Liver (tissue), 9 donors: ENCODE results near the gene PIGH. TPM values are rescaled to one million over a fixed set of nuclear protein-coding genes. Genes with fewer than 3 reads are reported as not detected.
"Not testable (repeated sequence)": the region's sequence is repeated elsewhere in the genome, so short reads cannot be mapped to it uniquely, and the experiment has no call there.

Source experiments
- DNase-seq: peaks from one replicate; pipeline ENCODE4 v3.0.0-alpha.2; 2017; ENCODE audit warnings: low spot score
- H3K27ac ChIP-seq, 2 donors: one replicate each; pipeline ENCODE4 v1.7.0; 2013; ENCODE audit warnings: inconsistent platforms in 2 of 2, low read length in 2 of 2, control low read depth in 1 of 2, low read depth in 1 of 2, mild to moderate bottlenecking in 1 of 2
- H3K27me3 ChIP-seq, 4 donors: one replicate each; pipeline versions ENCODE4 v1.6.1 to v1.7.0; 2013; ENCODE audit warnings: low read length in 3 of 4, inconsistent platforms in 1 of 4, mild to moderate bottlenecking in 1 of 4, moderate library complexity in 1 of 4; ENCODE audit not compliant: control insufficient read depth in 4 of 4, insufficient read depth in 4 of 4
- H3K36me3 ChIP-seq, 4 donors: one replicate each; pipeline versions ENCODE4 v1.6.1 to v1.7.0; 2013; ENCODE audit warnings: low read length in 3 of 4, mild to moderate bottlenecking in 3 of 4, low read depth in 1 of 4, moderate library complexity in 1 of 4; ENCODE audit not compliant: control insufficient read depth in 4 of 4, insufficient read depth in 3 of 4
- H3K4me1 ChIP-seq, 4 donors: one replicate each; pipeline versions ENCODE4 v1.6.1 to v1.7.0; 2013; ENCODE audit warnings: low read length in 3 of 4, mild to moderate bottlenecking in 3 of 4, moderate library complexity in 1 of 4; ENCODE audit not compliant: control insufficient read depth in 4 of 4, insufficient read depth in 4 of 4
- H3K4me3 ChIP-seq, 3 donors: one replicate each; pipeline versions ENCODE4 v1.6.1 to v1.7.0; 2013; ENCODE audit warnings: low read length in 3 of 3, control low read depth in 1 of 3, low read depth in 1 of 3, mild to moderate bottlenecking in 1 of 3
- H3K9ac ChIP-seq, 2 donors: one replicate each; pipeline ENCODE4 v1.7.0; 2013; ENCODE audit warnings: low read length in 2 of 2, mild to moderate bottlenecking in 2 of 2, moderate library complexity in 2 of 2, control low read depth in 1 of 2, low read depth in 1 of 2
- H3K9me3 ChIP-seq, 4 donors: one replicate each; pipeline versions ENCODE4 v1.6.1 to v1.7.0; 2013; ENCODE audit warnings: low read length in 3 of 4; ENCODE audit not compliant: control insufficient read depth in 4 of 4
- EGR1 ChIP-seq, 2 donors: IDR thresholded peaks; 2 replicates each; pipeline ENCODE4 v1.6.1; 2016 to 2018; ENCODE audit warnings: antibody characterized with exemption in 2 of 2, low read depth in 2 of 2
- FOXA2 ChIP-seq: IDR thresholded peaks from 2 replicates; pipeline ENCODE4 v1.6.1; 2016; ENCODE audit warnings: antibody characterized with exemption
- GABPA ChIP-seq, 2 donors: IDR thresholded peaks in 1 of 2; conservative IDR thresholded peaks in 1 of 2; 2 replicates each; pipeline ENCODE4 v1.6.1; 2016; ENCODE audit warnings: antibody characterized with exemption in 2 of 2, mild to moderate bottlenecking in 1 of 2, moderate library complexity in 1 of 2
- HNF4A ChIP-seq, 2 donors: conservative IDR thresholded peaks; 2 replicates each; pipeline ENCODE4 v1.6.1; 2016; ENCODE audit warnings: antibody characterized with exemption in 2 of 2, mild to moderate bottlenecking in 2 of 2
- HNF4G ChIP-seq: IDR thresholded peaks from 2 replicates; pipeline ENCODE4 v1.6.1; 2016; ENCODE audit warnings: antibody characterized with exemption
- JUND ChIP-seq, 2 donors: IDR thresholded peaks; 2 replicates each; pipeline ENCODE4 v1.6.1; 2016; ENCODE audit warnings: antibody characterized with exemption in 2 of 2
- MAX ChIP-seq: IDR thresholded peaks from 2 replicates; pipeline ENCODE4 v1.6.1; 2016; ENCODE audit warnings: antibody characterized with exemption
- NR2F2 ChIP-seq: IDR thresholded peaks from 2 replicates; pipeline ENCODE4 v1.6.1; 2016; ENCODE audit warnings: antibody characterized with exemption
- RAD21 ChIP-seq, 2 donors: IDR thresholded peaks; 2 replicates each; pipeline ENCODE4 v1.6.1; 2016; ENCODE audit warnings: antibody characterized with exemption in 2 of 2, mild to moderate bottlenecking in 2 of 2
- RXRA ChIP-seq, 2 donors: IDR thresholded peaks; 2 replicates each; pipeline ENCODE4 v1.6.1; 2017 to 2018; ENCODE audit warnings: antibody characterized with exemption in 2 of 2, mild to moderate bottlenecking in 1 of 2
- SP1 ChIP-seq: IDR thresholded peaks from 2 replicates; pipeline ENCODE4 v1.6.1; 2018; ENCODE audit warnings: antibody characterized with exemption, mild to moderate bottlenecking
- TAF1 ChIP-seq: conservative IDR thresholded peaks from 2 replicates; pipeline ENCODE4 v1.6.1; 2016; ENCODE audit warnings: antibody characterized with exemption, mild to moderate bottlenecking
- YY1 ChIP-seq: IDR thresholded peaks from 2 replicates; pipeline ENCODE4 v1.6.1; 2016; ENCODE audit warnings: antibody characterized with exemption, mild to moderate bottlenecking
- ZBTB33 ChIP-seq: IDR thresholded peaks from 2 replicates; pipeline ENCODE4 v1.6.1; 2016; ENCODE audit warnings: antibody characterized with exemption
- WGBS: extraction: QIAGEN DNeasy Blood & Tissue Kit; methylation state at CpG from one replicate; pipeline ENCODE4 v1.1.7; 2013; 5-methylcytosine and 5-hydroxymethylcytosine counted together
- polyA plus RNA-seq, 2 donors: library from polyadenylated mRNA; stranded (reverse) in 1 of 2; unstranded in 1 of 2; fragments of 200-250 nt in 1 of 2; fragments of >200 nt in 1 of 2; fragmentation: Nextera tagmentation in 1 of 2; extraction: Ambion mirVana in 1 of 2; gene quantifications; one replicate each; pipeline versions ENCODE4 v1.2.1 to v1.2.3, GENCODE V29; 2013 to 2015
- total RNA-seq, 2 donors: library from RNA; depleted of rRNA; stranded (reverse); fragments of >200 nt; gene quantifications; one replicate each; pipeline ENCODE4 v1.2.3, GENCODE V29; 2014
- TF ChIP-seq, protein P1 (sequence below): fragments of 150-350 bp; IDR thresholded peaks from 2 replicates; pipeline ENCODE4 v1.5.1; 2017; ENCODE audit warnings: improper control_type of control experiment, low read depth, low read length; ENCODE audit not compliant: missing input control
- TF ChIP-seq, protein P2 (sequence below): IDR thresholded peaks from 2 replicates; pipeline ENCODE4 v1.6.1; 2016; ENCODE audit warnings: antibody characterized with exemption
- TF ChIP-seq, protein P3 (sequence below): IDR thresholded peaks from 2 replicates; pipeline ENCODE4 v1.6.1; 2016; ENCODE audit warnings: antibody characterized with exemption, mild to moderate bottlenecking
- donor health status: healthy.
- donor health status: healthy.
- donor health status: healthy.
- donor health status: healthy.
- donor health status: healthy.

The PIGH gene
- total and polyA plus RNA-seq, 4 donors = 14.2 to 36.1 (median 21.7) TPM

DNA sequence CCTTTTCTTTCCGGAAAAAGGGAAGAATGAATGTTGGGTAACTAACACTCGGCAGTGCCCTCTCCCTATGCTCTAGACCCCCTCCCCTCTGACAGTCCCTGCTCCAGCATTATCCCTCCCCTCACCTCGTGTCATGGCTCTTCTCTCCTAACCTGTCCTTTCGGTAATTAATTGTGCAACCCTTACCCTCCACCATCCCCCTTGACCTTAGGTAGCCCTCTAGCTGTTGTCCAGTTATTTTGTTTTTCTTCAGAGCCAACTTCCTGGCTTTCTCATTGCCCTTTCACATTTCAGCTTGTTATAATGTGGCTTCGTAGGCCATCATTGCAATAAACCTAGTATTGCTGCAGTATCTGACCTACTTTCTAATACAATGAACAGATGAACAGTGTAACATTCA lies 30.9 kb upstream of the PIGH start:
- Histone ChIP-seq H3K4me3 (no peak overlapping the region), H3K27me3 (no peaks in the 10 kb centered on the region), H3K27ac (no peak overlapping the region), H3K9me3 (no peaks in the 10 kb centered on the region), H3K4me1 (no peaks in the 10 kb centered on the region), H3K36me3 (no peaks in the 10 kb centered on the region), H3K9ac (no peak overlapping the region)
- TF ChIP-seq RAD21 (IDR thresholded peaks at IDR 0.05) (no peak), RXRA (IDR thresholded peaks at IDR 0.05) (peak; percentile 40 to 67), TAF1 (no peak), HNF4A (conservative IDR thresholded peaks at IDR 0.05) (no peak), NR2F2 (no peak), GABPA (IDR thresholded peaks at IDR 0.05 in 1 of 2, conservative IDR thresholded peaks at IDR 0.05 in 1 of 2) (no peak), JUND (IDR thresholded peaks at IDR 0.05) (no peak), EGR1 (IDR thresholded peaks at IDR 0.05; ENCODE audit: low read depth in 2 of 2) (no peak), MAX (no peak), SP1 (peak; percentile 41), HNF4G (no peak)
- 56% methylated on average over 5 of the region's 5 CpGs for WGBS
- DNase-seq = no peak

DNA sequence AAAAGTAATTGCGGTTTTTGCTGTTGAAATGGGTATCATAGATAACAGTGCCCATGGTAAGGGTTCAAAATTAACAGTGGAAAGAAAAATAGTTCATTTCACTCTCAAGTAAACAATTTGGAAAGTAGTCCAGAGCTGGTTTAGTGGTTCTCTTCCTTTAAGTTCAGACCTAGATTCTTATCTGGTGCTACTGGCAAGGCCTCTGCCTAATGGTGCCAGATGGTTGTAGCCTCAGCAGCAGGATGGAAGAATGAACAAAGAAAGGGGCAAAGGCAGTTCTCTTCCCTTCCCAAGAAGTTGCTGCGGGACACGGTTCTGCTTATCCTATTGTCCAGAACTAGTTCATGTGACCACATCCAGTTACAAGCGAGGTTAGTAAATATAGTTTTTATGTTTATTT lies 30.1 kb upstream of the PIGH start:
- Histone ChIP-seq H3K36me3 (no peaks in the 10 kb centered on the region), H3K4me1 (no peaks in the 10 kb centered on the region), H3K9me3 (no peaks in the 10 kb centered on the region), H3K27me3 (no peaks in the 10 kb centered on the region), H3K27ac (no peak overlapping the region), H3K9ac (no peak overlapping the region), H3K4me3 (no peak overlapping the region)
- DNase-seq = no peak
- 94% methylated on average over 4 of the region's 4 CpGs for WGBS
- TF ChIP-seq FOXA2 (no peak), RXRA (IDR thresholded peaks at IDR 0.05) (no peak)
- TF ChIP-seq, protein P1, sequence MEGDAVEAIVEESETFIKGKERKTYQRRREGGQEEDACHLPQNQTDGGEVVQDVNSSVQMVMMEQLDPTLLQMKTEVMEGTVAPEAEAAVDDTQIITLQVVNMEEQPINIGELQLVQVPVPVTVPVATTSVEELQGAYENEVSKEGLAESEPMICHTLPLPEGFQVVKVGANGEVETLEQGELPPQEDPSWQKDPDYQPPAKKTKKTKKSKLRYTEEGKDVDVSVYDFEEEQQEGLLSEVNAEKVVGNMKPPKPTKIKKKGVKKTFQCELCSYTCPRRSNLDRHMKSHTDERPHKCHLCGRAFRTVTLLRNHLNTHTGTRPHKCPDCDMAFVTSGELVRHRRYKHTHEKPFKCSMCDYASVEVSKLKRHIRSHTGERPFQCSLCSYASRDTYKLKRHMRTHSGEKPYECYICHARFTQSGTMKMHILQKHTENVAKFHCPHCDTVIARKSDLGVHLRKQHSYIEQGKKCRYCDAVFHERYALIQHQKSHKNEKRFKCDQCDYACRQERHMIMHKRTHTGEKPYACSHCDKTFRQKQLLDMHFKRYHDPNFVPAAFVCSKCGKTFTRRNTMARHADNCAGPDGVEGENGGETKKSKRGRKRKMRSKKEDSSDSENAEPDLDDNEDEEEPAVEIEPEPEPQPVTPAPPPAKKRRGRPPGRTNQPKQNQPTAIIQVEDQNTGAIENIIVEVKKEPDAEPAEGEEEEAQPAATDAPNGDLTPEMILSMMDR = no peak

- Histone ChIP-seq H3K9ac (no peak overlapping the region), H3K4me3 (no peak overlapping the region), H3K27ac (no peak overlapping the region), H3K36me3 (no peaks in the 10 kb centered on the region), H3K4me1 (no peaks in the 10 kb centered on the region), H3K9me3 (no peaks in the 10 kb centered on the region), H3K27me3 (no peaks in the 10 kb centered on the region)
- TF ChIP-seq ZBTB33 (no peak), YY1 (no peak), GABPA (IDR thresholded peaks at IDR 0.05 in 1 of 2, conservative IDR thresholded peaks at IDR 0.05 in 1 of 2) (no peak), EGR1 (IDR thresholded peaks at IDR 0.05; ENCODE audit: low read depth in 2 of 2) (no peak), RXRA (IDR thresholded peaks at IDR 0.05) (no peak), MAX (no peak)
- TF ChIP-seq, protein P2, sequence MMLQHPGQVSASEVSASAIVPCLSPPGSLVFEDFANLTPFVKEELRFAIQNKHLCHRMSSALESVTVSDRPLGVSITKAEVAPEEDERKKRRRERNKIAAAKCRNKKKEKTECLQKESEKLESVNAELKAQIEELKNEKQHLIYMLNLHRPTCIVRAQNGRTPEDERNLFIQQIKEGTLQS = no peak
- TF ChIP-seq, protein P3, sequence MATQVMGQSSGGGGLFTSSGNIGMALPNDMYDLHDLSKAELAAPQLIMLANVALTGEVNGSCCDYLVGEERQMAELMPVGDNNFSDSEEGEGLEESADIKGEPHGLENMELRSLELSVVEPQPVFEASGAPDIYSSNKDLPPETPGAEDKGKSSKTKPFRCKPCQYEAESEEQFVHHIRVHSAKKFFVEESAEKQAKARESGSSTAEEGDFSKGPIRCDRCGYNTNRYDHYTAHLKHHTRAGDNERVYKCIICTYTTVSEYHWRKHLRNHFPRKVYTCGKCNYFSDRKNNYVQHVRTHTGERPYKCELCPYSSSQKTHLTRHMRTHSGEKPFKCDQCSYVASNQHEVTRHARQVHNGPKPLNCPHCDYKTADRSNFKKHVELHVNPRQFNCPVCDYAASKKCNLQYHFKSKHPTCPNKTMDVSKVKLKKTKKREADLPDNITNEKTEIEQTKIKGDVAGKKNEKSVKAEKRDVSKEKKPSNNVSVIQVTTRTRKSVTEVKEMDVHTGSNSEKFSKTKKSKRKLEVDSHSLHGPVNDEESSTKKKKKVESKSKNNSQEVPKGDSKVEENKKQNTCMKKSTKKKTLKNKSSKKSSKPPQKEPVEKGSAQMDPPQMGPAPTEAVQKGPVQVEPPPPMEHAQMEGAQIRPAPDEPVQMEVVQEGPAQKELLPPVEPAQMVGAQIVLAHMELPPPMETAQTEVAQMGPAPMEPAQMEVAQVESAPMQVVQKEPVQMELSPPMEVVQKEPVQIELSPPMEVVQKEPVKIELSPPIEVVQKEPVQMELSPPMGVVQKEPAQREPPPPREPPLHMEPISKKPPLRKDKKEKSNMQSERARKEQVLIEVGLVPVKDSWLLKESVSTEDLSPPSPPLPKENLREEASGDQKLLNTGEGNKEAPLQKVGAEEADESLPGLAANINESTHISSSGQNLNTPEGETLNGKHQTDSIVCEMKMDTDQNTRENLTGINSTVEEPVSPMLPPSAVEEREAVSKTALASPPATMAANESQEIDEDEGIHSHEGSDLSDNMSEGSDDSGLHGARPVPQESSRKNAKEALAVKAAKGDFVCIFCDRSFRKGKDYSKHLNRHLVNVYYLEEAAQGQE = no peak
- DNase-seq = no peak
These were observed 27.5 kb upstream of the PIGH start for GRCh38 chr14:67627519-67627918.

GRCh38 chr14:67626131-67626530 lies 26.1 kb upstream of the PIGH start:
- H3K36me3 ChIP-seq, H3K9ac ChIP-seq, H3K4me1 ChIP-seq, H3K4me3 ChIP-seq, H3K27me3 ChIP-seq, H3K9me3 ChIP-seq, DNase-seq, H3K27ac ChIP-seq: not testable (repeated sequence)
- WGBS = 93% methylated on average over 1 of the region's 1 CpG
